ENCODE data around the gene SATB1.

DNA sequence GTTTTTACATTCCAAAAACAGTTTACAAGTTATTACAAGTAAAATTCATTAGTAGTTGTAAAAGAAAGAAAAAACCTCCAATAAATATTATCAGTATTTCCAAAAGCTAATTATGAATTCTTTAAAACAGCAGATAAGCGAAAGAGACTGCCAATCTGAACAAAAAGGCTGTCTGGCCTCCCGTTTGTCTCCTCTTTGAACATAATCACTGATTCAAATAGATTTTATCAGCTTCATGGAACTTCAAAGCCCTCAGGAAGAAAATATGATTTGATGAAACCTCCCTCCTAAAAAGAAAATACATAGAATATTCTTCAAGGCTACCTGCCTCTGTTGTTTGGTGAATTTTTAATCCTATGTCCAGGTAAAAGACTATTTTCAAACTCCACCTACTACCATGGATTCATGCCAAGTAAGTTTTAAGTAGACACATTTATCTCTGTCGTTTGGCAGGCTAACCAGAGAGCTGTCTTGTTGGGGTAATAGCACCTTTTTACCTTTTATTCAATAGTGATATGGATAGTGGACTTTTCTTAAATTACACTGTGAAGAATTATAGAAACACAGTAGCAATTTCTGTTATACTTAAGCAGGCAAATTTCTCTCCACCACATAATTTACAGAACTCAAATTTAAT lies 35.0 kb downstream of the SATB1 start:
- TF ChIP-seq, protein P1, sequence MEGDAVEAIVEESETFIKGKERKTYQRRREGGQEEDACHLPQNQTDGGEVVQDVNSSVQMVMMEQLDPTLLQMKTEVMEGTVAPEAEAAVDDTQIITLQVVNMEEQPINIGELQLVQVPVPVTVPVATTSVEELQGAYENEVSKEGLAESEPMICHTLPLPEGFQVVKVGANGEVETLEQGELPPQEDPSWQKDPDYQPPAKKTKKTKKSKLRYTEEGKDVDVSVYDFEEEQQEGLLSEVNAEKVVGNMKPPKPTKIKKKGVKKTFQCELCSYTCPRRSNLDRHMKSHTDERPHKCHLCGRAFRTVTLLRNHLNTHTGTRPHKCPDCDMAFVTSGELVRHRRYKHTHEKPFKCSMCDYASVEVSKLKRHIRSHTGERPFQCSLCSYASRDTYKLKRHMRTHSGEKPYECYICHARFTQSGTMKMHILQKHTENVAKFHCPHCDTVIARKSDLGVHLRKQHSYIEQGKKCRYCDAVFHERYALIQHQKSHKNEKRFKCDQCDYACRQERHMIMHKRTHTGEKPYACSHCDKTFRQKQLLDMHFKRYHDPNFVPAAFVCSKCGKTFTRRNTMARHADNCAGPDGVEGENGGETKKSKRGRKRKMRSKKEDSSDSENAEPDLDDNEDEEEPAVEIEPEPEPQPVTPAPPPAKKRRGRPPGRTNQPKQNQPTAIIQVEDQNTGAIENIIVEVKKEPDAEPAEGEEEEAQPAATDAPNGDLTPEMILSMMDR (IDR thresholded peaks at IDR 0.05; ENCODE audit: low read depth, low read length), result no peak
- TF ChIP-seq EZH2phosphoT487 (IDR thresholded peaks at IDR 0.05; ENCODE audit: low read depth), result no peak
